HUES64 (cell line): ENCODE results near the gene SLC7A14.

Source experiments
- H3K27ac ChIP-seq: 2 replicates; pipeline ENCODE4 v1.7.0; 2013; ENCODE audit warnings: low read depth, low read length, inconsistent platforms
- H3K27me3 ChIP-seq: 2 replicates; pipeline ENCODE4 v1.6.1; 2013; ENCODE audit warnings: mild to moderate bottlenecking, low read length; ENCODE audit not compliant: insufficient read depth
- H3K36me3 ChIP-seq: 2 replicates; pipeline ENCODE4 v1.6.1; 2013; ENCODE audit warnings: mild to moderate bottlenecking, low read length; ENCODE audit not compliant: insufficient read depth
- H3K4me1 ChIP-seq: 2 replicates; pipeline ENCODE4 v1.6.1; 2013; ENCODE audit warnings: mild to moderate bottlenecking, low read length, moderate library complexity; ENCODE audit not compliant: insufficient read depth
- H3K4me3 ChIP-seq: 2 replicates; pipeline ENCODE4 v1.5.1; 2013; ENCODE audit warnings: mild to moderate bottlenecking, low read length, moderate library complexity
- H3K9ac ChIP-seq: 2 replicates; pipeline ENCODE4 v1.6.1; 2013; ENCODE audit warnings: mild to moderate bottlenecking, low read depth, low read length
- H3K9me3 ChIP-seq: 2 replicates; pipeline ENCODE4 v1.6.1; 2013; ENCODE audit warnings: low read depth, low read length; ENCODE audit not compliant: insufficient read depth
- WGBS: fragments of 150-250, 120-280 bp; methylation state at CpG from one replicate; pipeline ENCODE4 v1.1.7; 2013; ENCODE audit warnings: missing lambda C conversion rate; 5-methylcytosine and 5-hydroxymethylcytosine counted together

SLC7A14 gene

DNA sequence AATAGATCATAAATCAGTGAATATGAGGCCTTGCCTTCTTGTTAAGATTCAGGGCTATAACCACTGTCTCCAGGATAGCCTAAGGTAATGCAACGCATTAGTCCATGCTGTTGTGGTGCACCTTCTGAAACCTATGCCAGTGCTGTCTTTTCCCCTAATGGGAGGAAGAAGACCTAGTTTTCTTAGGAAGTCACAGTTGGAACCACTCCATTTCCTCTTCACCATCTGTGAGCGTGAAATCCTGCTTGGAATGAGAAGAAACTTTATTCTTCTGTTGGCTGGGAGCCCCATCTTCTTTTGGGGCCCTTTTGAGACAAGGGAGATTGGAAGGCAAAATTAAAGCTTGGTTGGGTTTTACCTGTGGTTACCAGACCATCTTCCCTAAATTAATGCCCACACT, 25.9 kb upstream of the SLC7A14 start:
- H3K36me3 ChIP-seq = no peaks in the 10 kb centered on the region
- 92% methylated on average over 1 of the region's 2 CpGs for WGBS
- no peak overlapping the region for H3K9ac ChIP-seq
- H3K9me3 ChIP-seq = no peaks in the 10 kb centered on the region
- no peaks in the 10 kb centered on the region for H3K27me3 ChIP-seq
- no peaks in the 10 kb centered on the region for H3K4me1 ChIP-seq
- no peak overlapping the region for H3K27ac ChIP-seq
- no peak overlapping the region for H3K4me3 ChIP-seq

- H3K36me3 ChIP-seq = no peaks in the 10 kb centered on the region
- no peaks in the 10 kb centered on the region for H3K27me3 ChIP-seq
- no peaks in the 10 kb centered on the region for H3K9me3 ChIP-seq
- no peaks in the 10 kb centered on the region for H3K4me1 ChIP-seq
- no peak overlapping the region for H3K4me3 ChIP-seq
- 92% methylated on average over 6 of the region's 8 CpGs for WGBS
- H3K27ac ChIP-seq = no peak overlapping the region
- no peak overlapping the region for H3K9ac ChIP-seq
These were observed 24.5 kb upstream of the SLC7A14 start for GRCh38 chr3:170610321-170610884.

- Histone ChIP-seq H3K27me3 (no peaks in the 10 kb centered on the region), H3K4me3 (no peak overlapping the region), H3K36me3 (no peaks in the 10 kb centered on the region), H3K9me3 (no peaks in the 10 kb centered on the region), H3K27ac (no peak overlapping the region), H3K9ac (no peak overlapping the region), H3K4me1 (no peaks in the 10 kb centered on the region)
- WGBS = 86% methylated on average over 1 of the region's 1 CpG
These were observed 22.6 kb upstream of the SLC7A14 start for GRCh38 chr3:170608475-170608874.

GRCh38 chr3:170606675-170607074, 20.8 kb upstream of the SLC7A14 start:
- H3K4me3 ChIP-seq = no peak overlapping the region
- no peak overlapping the region for H3K9ac ChIP-seq
- no peak overlapping the region for H3K27ac ChIP-seq
- H3K27me3 ChIP-seq = no peaks in the 10 kb centered on the region
- WGBS = 80% methylated on average over 2 of the region's 3 CpGs
- H3K4me1 ChIP-seq = no peaks in the 10 kb centered on the region
- no peaks in the 10 kb centered on the region for H3K9me3 ChIP-seq
- no peaks in the 10 kb centered on the region for H3K36me3 ChIP-seq

DNA sequence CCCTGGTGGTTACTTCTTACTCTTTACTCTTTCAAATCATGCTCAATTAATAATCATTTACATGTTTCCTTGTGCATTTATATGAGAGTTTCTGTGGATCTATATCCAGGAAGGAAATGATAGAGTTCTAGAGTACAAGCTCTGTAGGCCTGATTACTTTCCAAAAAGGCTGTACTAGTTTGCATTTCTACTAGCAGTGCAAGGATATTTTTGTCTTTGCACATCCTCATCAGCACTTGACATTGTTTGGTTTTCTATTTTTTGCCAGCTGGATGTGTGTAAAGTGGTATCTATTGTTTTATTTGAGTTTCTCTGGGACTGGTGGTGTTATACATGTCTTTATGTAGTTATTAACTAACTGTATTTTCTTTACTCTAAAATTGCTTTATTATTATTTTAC, 19.6 kb upstream of the SLC7A14 start:
- no peaks in the 10 kb centered on the region for H3K9me3 ChIP-seq
- no peaks in the 10 kb centered on the region for H3K4me1 ChIP-seq
- no peak overlapping the region for H3K27ac ChIP-seq
- H3K4me3 ChIP-seq = no peak overlapping the region
- no peaks in the 10 kb centered on the region for H3K27me3 ChIP-seq
- no peak overlapping the region for H3K9ac ChIP-seq
- no peaks in the 10 kb centered on the region for H3K36me3 ChIP-seq

DNA sequence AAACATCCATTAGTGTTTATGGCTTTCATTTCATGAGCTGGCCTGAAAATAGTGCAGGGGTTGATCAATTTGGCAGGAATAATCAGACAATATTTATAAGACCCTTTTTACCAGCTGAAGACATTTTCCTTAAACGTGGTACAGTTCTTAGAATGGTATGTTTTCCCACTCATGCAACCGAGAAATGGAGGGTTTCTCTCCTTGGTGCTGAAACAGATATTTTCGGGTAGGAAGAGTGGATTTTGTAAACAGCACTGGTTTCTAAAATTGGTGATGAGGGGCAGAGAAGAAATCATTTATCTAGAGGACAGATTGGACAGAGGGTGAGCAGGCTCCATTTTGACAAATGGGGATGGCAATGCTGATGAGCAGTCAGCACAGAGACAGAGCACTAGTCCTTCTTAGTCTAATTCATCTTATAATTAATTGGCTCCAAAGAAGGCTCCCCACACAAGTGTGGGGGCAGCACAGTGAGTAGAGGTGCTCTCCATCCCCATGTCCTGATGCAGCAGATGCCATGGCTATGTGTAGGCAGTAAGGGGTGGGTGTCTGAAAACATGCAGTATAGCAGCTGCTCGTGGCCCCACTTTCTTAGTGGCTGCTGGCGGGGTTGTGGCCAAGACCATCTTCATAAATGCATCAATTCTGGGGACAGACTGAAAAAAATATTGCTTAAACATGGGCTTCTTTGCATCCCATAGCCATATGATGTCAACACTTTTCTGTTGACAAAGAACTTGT, 18.1 kb upstream of the SLC7A14 start:
- no peaks in the 10 kb centered on the region for H3K4me1 ChIP-seq
- H3K27ac ChIP-seq = no peak overlapping the region
- 64% methylated on average over 5 of the region's 5 CpGs for WGBS
- no peaks in the 10 kb centered on the region for H3K36me3 ChIP-seq
- H3K27me3 ChIP-seq = no peaks in the 10 kb centered on the region
- no peak overlapping the region for H3K4me3 ChIP-seq
- H3K9ac ChIP-seq = no peak overlapping the region
- no peaks in the 10 kb centered on the region for H3K9me3 ChIP-seq

GRCh38 chr3:170602556-170602955, 16.7 kb upstream of the SLC7A14 start:
- WGBS = 92% methylated on average over 1 of the region's 1 CpG
- H3K27me3 ChIP-seq = no peaks in the 10 kb centered on the region
- H3K36me3 ChIP-seq = no peaks in the 10 kb centered on the region
- no peaks in the 10 kb centered on the region for H3K9me3 ChIP-seq
- H3K4me3 ChIP-seq = no peak overlapping the region
- no peaks in the 10 kb centered on the region for H3K4me1 ChIP-seq
- H3K27ac ChIP-seq = no peak overlapping the region
- H3K9ac ChIP-seq = no peak overlapping the region

DNA sequence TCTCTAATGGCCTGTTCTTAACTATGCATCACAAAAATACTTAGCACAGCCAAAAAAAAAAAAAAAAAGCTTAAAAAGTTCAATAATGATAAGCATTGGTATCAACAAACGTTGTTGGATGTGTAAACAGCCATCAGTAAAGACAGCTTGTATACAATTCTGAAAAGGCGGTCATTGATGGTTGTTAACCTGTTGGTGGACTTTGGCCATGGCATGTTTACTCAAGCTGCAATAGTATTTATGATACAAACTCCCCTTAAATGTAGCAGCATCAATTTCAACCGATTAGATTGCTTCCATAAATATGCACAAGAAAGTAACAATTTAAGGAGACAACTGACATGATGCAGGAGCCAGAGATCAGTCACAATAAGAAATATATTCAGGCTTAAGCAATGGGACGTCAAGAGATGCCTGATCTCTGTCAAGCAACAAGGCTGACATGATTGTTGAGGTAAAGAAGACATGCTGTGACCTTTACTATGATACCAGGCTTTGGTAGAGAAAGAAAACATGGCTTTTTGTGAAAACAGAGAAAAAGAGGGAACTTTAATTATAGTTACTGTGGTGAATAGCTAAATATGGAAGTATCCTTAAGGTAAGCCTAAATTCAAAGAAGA, 14.2 kb upstream of the SLC7A14 start:
- H3K27ac ChIP-seq = no peak overlapping the region
- H3K9me3 ChIP-seq = no peaks in the 10 kb centered on the region
- no peak overlapping the region for H3K9ac ChIP-seq
- no peaks in the 10 kb centered on the region for H3K36me3 ChIP-seq
- H3K27me3 ChIP-seq = no peaks in the 10 kb centered on the region
- no peaks in the 10 kb centered on the region for H3K4me1 ChIP-seq
- no peak overlapping the region for H3K4me3 ChIP-seq
- WGBS = 89% methylated on average over 4 of the region's 4 CpGs

DNA sequence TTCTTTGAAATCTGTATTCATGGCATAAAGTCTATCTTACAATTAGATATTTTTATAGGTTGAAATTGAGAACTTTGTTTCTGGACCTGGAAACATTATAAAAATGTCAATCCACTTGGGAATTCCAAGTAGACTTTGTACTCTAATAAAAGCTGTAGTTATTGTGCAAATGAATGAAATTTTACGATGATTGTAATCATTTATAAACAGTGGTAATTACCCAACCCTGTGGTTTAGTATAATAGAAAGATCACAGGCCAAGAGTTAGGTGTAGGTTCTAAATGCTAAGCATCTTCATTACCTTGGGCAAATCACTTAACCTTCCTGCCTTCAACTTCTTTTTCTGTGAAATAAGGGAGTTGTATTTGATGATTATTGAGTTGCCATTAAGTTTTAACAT, 13.2 kb upstream of the SLC7A14 start:
- H3K4me1 ChIP-seq = no peaks in the 10 kb centered on the region
- WGBS = 100% methylated on average over 1 of the region's 1 CpG

GRCh38 chr3:170598091-170598502, 12.2 kb upstream of the SLC7A14 start:
- no peak overlapping the region for H3K9ac ChIP-seq
- H3K27ac ChIP-seq = no peak overlapping the region
- H3K4me3 ChIP-seq = no peak overlapping the region
- H3K27me3 ChIP-seq = no peaks in the 10 kb centered on the region
- no peaks in the 10 kb centered on the region for H3K9me3 ChIP-seq
- no peaks in the 10 kb centered on the region for H3K36me3 ChIP-seq
- no peaks in the 10 kb centered on the region for H3K4me1 ChIP-seq

More for the DNA sequence above, 13.2 kb upstream of the SLC7A14 start:
- no peak overlapping the region for H3K4me3 ChIP-seq
- H3K27me3 ChIP-seq = no peaks in the 10 kb centered on the region
- H3K36me3 ChIP-seq = no peaks in the 10 kb centered on the region
- no peaks in the 10 kb centered on the region for H3K9me3 ChIP-seq
- H3K9ac ChIP-seq = no peak overlapping the region
- H3K27ac ChIP-seq = no peak overlapping the region

GRCh38 chr3:170594528-170594927, 8.7 kb upstream of the SLC7A14 start:
- Histone ChIP-seq H3K9me3 (no peaks in the 10 kb centered on the region), H3K9ac (no peak overlapping the region), H3K4me1 (peaks cover 4% of the 10 kb centered on the region; the same call in 1 of the 2 replicates), H3K36me3 (no peaks in the 10 kb centered on the region), H3K27me3 (no peaks in the 10 kb centered on the region), H3K4me3 (no peak overlapping the region), H3K27ac (no peak overlapping the region)
